ENCODE data around the gene FMN2.

FMN2 gene

DNA sequence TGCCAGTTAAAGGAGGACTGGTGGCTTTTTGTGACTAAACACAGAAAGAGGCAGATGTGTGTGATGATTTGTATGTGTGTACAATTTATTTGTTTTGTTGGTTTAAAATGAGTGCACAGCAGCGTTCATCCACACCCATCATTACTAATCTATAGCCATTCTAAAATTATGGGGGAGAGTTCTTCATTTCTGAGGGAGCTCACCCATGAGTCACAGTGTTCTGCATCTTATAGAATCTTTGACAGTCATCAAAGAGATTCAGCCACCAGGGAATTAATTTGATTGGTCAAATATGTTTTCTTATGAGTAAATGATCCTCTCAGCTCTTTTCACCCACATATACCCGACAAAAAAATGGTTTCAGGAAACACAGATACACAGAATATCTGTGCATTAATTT, 372.4 kb downstream of the FMN2 start:
- Histone ChIP-seq H3K9ac (peak overlapping the region in 2 of 11 experiments; percentile 56 to 59; a peak in 1 of 22 replicates), H3K27me3 (0 out of 22 replicates have a peak, but pooled peaks cover 0 to 10% (median 0%) of the 10 kb centered on the region in 11 experiments), H3K36me3 (no peaks in the 10 kb centered on the region), H3K4me1 (peaks cover 29 to 80% (median 61%) of the 10 kb centered on the region in 10 experiments), H3K4me3 (peak overlapping the region in 3 of 10 experiments; percentile 41 to 53 (median 49); a peak in 2 of 20 replicates), H3K27ac (peak overlapping the region in 1 of 11 experiments; percentile 42; a peak in 2 of 22 replicates), H3K9me3 (replicated peaks in 1 of 11) (peaks cover 0 to 4% (median 0%) of the 10 kb centered on the region in 11 experiments; a peak in 2 of 22 replicates), H3K4me2 (peak overlapping the region in 10 of 11 experiments; percentile 67 to 94 (median 82); a peak in 21 of 22 replicates), H4K20me1 (no peaks in the 10 kb centered on the region)
- no peak for TF ChIP-seq Cebpa-rat (IDR thresholded peaks at IDR 0.05)

GRCh38 chr1:240465531-240465940, 373.9 kb downstream of the FMN2 start:
- no peak for TF ChIP-seq Cebpa-rat (IDR thresholded peaks at IDR 0.05)
- H3K4me1 ChIP-seq: peaks cover 29 to 80% (median 61%) of the 10 kb centered on the region in 10 experiments
- H3K9me3 ChIP-seq (replicated peaks in 1 of 11): peaks cover 0 to 4% (median 0%) of the 10 kb centered on the region in 11 experiments; a peak in 2 of 22 replicates
- H3K27me3 ChIP-seq: 0 out of 22 replicates have a peak, but pooled peaks cover 0 to 10% (median 0%) of the 10 kb centered on the region in 11 experiments
- H3K4me3 ChIP-seq: peak overlapping the region in 6 of 10 experiments; percentile 6 to 53 (median 33); a peak in 8 of 20 replicates
- no peaks in the 10 kb centered on the region for H4K20me1 ChIP-seq
- H3K9ac ChIP-seq: peak overlapping the region in 6 of 11 experiments; percentile 17 to 66 (median 54); a peak in 9 of 22 replicates
- H3K27ac ChIP-seq: peak overlapping the region in 4 of 11 experiments; percentile 42 to 46 (median 44); a peak in 4 of 22 replicates
- H3K4me2 ChIP-seq: peak overlapping the region; percentile 67 to 94 (median 81)
- H3K36me3 ChIP-seq: no peaks in the 10 kb centered on the region

GRCh38 chr1:240466509-240466908, 374.8 kb downstream of the FMN2 start:
- no peak overlapping the region for H3K9ac ChIP-seq
- H3K4me3 ChIP-seq: no peak overlapping the region
- peaks cover 0 to 4% (median 0%) of the 10 kb centered on the region in 11 experiments; a peak in 2 of 22 replicates for H3K9me3 ChIP-seq (replicated peaks in 1 of 11)
- peaks cover 29 to 73% (median 58%) of the 10 kb centered on the region in 10 experiments for H3K4me1 ChIP-seq
- peak overlapping the region in 9 of 11 experiments; percentile 3 to 86 (median 57); a peak in 16 of 22 replicates for H3K4me2 ChIP-seq
- 0 out of 22 replicates have a peak, but pooled peaks cover 0 to 10% (median 0%) of the 10 kb centered on the region in 11 experiments for H3K27me3 ChIP-seq
- H4K20me1 ChIP-seq: no peaks in the 10 kb centered on the region
- H3K27ac ChIP-seq: no peak overlapping the region
- H3K36me3 ChIP-seq: no peaks in the 10 kb centered on the region
- no peak for TF ChIP-seq Cebpa-rat (IDR thresholded peaks at IDR 0.05)

DNA sequence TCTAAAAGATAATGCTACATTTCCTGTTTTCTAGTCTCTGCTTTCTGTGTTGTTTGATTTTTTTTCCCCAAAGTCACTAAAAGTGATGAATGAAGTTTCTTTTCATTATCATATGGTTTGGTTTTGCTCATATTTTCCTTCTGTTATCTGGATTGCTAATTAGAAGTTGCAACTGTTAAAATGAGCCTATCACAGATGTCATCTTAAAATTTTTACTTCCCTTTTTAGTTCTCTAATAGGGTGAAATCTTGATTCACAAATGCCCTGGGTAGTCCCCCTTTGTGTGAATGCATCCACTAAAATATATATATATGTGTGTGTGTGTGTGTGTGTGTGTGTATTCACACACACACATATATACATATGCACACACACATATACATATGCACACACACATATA, 376.2 kb downstream of the FMN2 start:
- Histone ChIP-seq H3K4me2 (peak overlapping the region in 1 of 11 experiments; percentile 66; a peak in 1 of 22 replicates), H3K27me3 (0 out of 22 replicates have a peak, but pooled peaks cover 0 to 10% (median 0%) of the 10 kb centered on the region in 11 experiments)

GRCh38 chr1:240468656-240469055, 377.0 kb downstream of the FMN2 start:
- H3K4me1 ChIP-seq: peaks cover 20 to 51% (median 38%) of the 10 kb centered on the region in 10 experiments
- no peaks in the 10 kb centered on the region for H3K36me3 ChIP-seq
- H3K27me3 ChIP-seq: 0 out of 22 replicates have a peak, but pooled peaks cover 0 to 10% (median 0%) of the 10 kb centered on the region in 11 experiments
- no peak for TF ChIP-seq Cebpa-rat (IDR thresholded peaks at IDR 0.05)
- H3K9ac ChIP-seq: no peak overlapping the region
- 0 out of 22 replicates have a peak overlapping the region, but pooled peaks of 1 of the 11 experiments have one; percentile 66 for H3K4me2 ChIP-seq
- no peaks in the 10 kb centered on the region for H4K20me1 ChIP-seq
- no peak overlapping the region for H3K4me3 ChIP-seq
- peaks cover 0 to 7% (median 0%) of the 10 kb centered on the region in 11 experiments; a peak in 3 of 22 replicates for H3K9me3 ChIP-seq (replicated peaks in 1 of 11)
- H3K27ac ChIP-seq: no peak overlapping the region

More for the DNA sequence above, 376.2 kb downstream of the FMN2 start:
- no peaks in the 10 kb centered on the region for H4K20me1 ChIP-seq
- no peaks in the 10 kb centered on the region for H3K36me3 ChIP-seq
- no peak overlapping the region for H3K9ac ChIP-seq
- no peak overlapping the region for H3K27ac ChIP-seq
- TF ChIP-seq Cebpa-rat (IDR thresholded peaks at IDR 0.05): no peak
- peaks cover 0 to 4% (median 0%) of the 10 kb centered on the region in 11 experiments; a peak in 3 of 22 replicates for H3K9me3 ChIP-seq (replicated peaks in 1 of 11)
- peaks cover 23 to 59% (median 45%) of the 10 kb centered on the region in 10 experiments for H3K4me1 ChIP-seq
- H3K4me3 ChIP-seq: no peak overlapping the region

- Histone ChIP-seq H3K4me3 (no peak overlapping the region), H3K4me1 (peaks cover 0 to 4% (median 0%) of the 10 kb centered on the region in 10 experiments; a peak in 1 of 20 replicates), H3K27me3 (no peaks in the 10 kb centered on the region), H3K27ac (no peak overlapping the region), H4K20me1 (no peaks in the 10 kb centered on the region), H3K9me3 (replicated peaks in 1 of 11) (peaks cover 0 to 25% (median 15%) of the 10 kb centered on the region in 11 experiments; a peak in 13 of 22 replicates), H3K4me2 (no peak overlapping the region), H3K9ac (no peak overlapping the region), H3K36me3 (no peaks in the 10 kb centered on the region)
- no peak for TF ChIP-seq Cebpa-rat (IDR thresholded peaks at IDR 0.05)
Measured at GRCh38 chr1:240474133-240474614, 382.5 kb downstream of the FMN2 start.

GRCh38 chr1:240475832-240476231, 384.1 kb downstream of the FMN2 start:
- peaks cover 0 to 25% (median 15%) of the 10 kb centered on the region in 11 experiments; a peak in 13 of 22 replicates for H3K9me3 ChIP-seq (replicated peaks in 1 of 11)
- H3K4me1 ChIP-seq: peaks cover 0 to 4% (median 0%) of the 10 kb centered on the region in 10 experiments; a peak in 1 of 20 replicates
- no peak overlapping the region for H3K4me3 ChIP-seq
- no peaks in the 10 kb centered on the region for H3K27me3 ChIP-seq
- no peak overlapping the region for H3K27ac ChIP-seq
- TF ChIP-seq Cebpa-rat (IDR thresholded peaks at IDR 0.05): no peak
- no peaks in the 10 kb centered on the region for H3K36me3 ChIP-seq
- H4K20me1 ChIP-seq: no peaks in the 10 kb centered on the region
- H3K9ac ChIP-seq: no peak overlapping the region
- H3K4me2 ChIP-seq: no peak overlapping the region

GRCh38 chr1:240478536-240478935, 386.9 kb downstream of the FMN2 start:
- TF ChIP-seq Cebpa-rat (IDR thresholded peaks at IDR 0.05): no peak
- Histone ChIP-seq H3K27me3 (no peaks in the 10 kb centered on the region), H3K4me3 (no peak overlapping the region), H3K9ac (no peak overlapping the region), H4K20me1 (no peaks in the 10 kb centered on the region), H3K27ac (no peak overlapping the region), H3K4me1 (peaks cover 0 to 4% (median 0%) of the 10 kb centered on the region in 10 experiments; a peak in 1 of 20 replicates), H3K4me2 (no peak overlapping the region), H3K9me3 (replicated peaks in 1 of 11) (peaks cover 0 to 21% (median 12%) of the 10 kb centered on the region in 11 experiments; a peak in 13 of 22 replicates), H3K36me3 (no peaks in the 10 kb centered on the region)

- Histone ChIP-seq H3K27ac (no peak overlapping the region), H4K20me1 (no peaks in the 10 kb centered on the region), H3K4me2 (no peak overlapping the region), H3K27me3 (no peaks in the 10 kb centered on the region), H3K9ac (no peak overlapping the region), H3K4me3 (no peak overlapping the region), H3K36me3 (no peaks in the 10 kb centered on the region), H3K9me3 (replicated peaks in 1 of 11) (no peaks in the 10 kb centered on the region), H3K4me1 (0 out of 20 replicates have a peak, but pooled peaks cover 0 to 4% (median 0%) of the 10 kb centered on the region in 10 experiments)
- no peak for TF ChIP-seq Cebpa-rat (IDR thresholded peaks at IDR 0.05)
Measured at GRCh38 chr1:240484804-240485443, 393.2 kb downstream of the FMN2 start.

Data from BLaER1 treated with 17β-estradiol and CSF1 and Interleukin-3, amounts not matched to agents 10 nM and 100 nM (cell line).